GM21447 (cell line): ENCODE data around the gene MASTL.

Experiments used
- ATAC-seq: cut with Tn5 transposase; IDR thresholded peaks from one replicate; pipeline ENCODE4 v1.9.1; 2021; ENCODE audit not compliant: unreplicated experiment

MASTL gene

GRCh38 chr10:27225011-27225590 is 69.9 kb downstream of the MASTL start:
- no peak for ATAC-seq

GRCh38 chr10:27225642-27226257 is 70.6 kb downstream of the MASTL start:
- ATAC-seq, result no peak

- ATAC-seq, result no peak
Measured at GRCh38 chr10:27230022-27230421, 74.9 kb downstream of the MASTL start.

- ATAC-seq, result no peak
Measured at GRCh38 chr10:27235706-27236105, 80.6 kb downstream of the MASTL start.
